Measurements from ENCODE around the gene LCORL.
A peak's percentile ranks its signal among the peaks of the same experiment; 100 is the strongest.

The LCORL gene

DNA sequence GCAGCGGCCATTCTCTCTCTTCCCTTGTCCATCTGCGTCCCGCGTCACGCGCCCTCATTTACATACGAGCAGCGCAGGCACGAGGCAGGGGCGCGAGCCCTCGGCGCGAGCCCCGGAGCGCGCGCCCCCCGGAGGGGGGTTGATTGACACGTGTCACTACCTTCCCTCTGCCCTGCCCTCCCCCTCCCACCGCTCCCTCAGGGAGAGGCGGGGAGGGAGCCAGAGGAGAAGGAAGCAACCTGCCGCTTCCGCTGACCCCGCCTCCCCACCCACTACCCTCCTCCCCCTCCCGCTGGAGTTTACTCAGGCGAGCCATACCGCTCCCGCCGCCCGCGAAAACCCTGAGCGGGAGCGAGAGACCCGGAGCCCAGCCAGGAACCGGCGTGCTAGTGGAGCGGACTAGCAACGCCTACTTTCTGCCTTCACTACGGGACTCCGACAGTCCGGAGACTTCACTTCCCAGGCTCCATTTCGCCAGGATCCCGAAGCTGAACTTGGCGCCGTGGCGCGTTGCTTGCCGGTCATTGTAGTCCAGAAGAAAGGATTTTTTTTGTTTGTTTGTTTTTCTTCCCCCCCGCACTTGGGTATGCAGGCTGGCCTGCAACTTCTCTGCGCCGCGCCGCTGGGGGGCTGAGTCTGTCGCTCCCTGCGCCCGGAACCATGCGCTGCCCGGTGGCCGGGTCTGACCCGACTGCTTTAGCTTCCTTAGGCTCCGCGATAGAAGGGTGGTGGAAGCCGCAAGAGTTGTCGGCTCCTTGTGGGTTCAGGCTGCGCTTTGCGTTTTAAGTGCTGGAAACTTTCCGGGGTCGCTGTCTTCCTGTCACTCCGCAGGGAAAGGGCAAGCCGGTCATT, at the start of gene LCORL:
Gene LCORL (minus strand): TSS at position 36 of the 852 bp plus-strand sequence. CDS start 4 bp downstream, at position 32.
- DNase-seq (ENCODE audit: low read depth): peak; percentile 97
- TF ChIP-seq, protein P1, sequence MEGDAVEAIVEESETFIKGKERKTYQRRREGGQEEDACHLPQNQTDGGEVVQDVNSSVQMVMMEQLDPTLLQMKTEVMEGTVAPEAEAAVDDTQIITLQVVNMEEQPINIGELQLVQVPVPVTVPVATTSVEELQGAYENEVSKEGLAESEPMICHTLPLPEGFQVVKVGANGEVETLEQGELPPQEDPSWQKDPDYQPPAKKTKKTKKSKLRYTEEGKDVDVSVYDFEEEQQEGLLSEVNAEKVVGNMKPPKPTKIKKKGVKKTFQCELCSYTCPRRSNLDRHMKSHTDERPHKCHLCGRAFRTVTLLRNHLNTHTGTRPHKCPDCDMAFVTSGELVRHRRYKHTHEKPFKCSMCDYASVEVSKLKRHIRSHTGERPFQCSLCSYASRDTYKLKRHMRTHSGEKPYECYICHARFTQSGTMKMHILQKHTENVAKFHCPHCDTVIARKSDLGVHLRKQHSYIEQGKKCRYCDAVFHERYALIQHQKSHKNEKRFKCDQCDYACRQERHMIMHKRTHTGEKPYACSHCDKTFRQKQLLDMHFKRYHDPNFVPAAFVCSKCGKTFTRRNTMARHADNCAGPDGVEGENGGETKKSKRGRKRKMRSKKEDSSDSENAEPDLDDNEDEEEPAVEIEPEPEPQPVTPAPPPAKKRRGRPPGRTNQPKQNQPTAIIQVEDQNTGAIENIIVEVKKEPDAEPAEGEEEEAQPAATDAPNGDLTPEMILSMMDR (IDR thresholded peaks at IDR 0.05; ENCODE audit: low read depth, low read length, missing control alignments): peak; percentile 38

DNA sequence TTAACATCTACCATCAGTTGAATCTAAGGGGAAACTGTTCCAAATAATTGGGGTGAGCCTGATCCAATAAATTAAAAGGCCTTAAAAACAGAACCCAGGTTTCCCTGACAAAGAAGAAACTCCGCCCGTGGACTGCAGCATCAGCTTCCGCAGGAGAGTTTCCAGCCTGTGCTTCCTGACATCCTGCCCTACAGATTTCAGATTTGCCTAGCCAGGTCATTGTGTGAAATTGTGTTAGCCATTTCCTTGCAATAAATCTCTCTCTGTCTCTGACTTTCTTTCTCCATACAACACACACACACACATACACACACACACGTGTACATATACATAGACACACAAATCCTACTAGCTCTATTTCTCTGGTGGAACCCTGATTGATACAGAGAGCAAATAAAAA, 48.3 kb upstream of the LCORL start:
- DNase-seq (ENCODE audit: low read depth): no peak
- TF ChIP-seq, protein P1 (IDR thresholded peaks at IDR 0.05; ENCODE audit: low read depth, low read length, missing control alignments): no peak
- no peak overlapping the region for H3K4me3 ChIP-seq (ENCODE audit: low read depth, low read length)

More for the DNA sequence above, at the start of gene LCORL:
- H3K4me3 ChIP-seq (ENCODE audit: low read depth, low read length): peak within 1 kb of the TSS; percentile 97

DNA sequence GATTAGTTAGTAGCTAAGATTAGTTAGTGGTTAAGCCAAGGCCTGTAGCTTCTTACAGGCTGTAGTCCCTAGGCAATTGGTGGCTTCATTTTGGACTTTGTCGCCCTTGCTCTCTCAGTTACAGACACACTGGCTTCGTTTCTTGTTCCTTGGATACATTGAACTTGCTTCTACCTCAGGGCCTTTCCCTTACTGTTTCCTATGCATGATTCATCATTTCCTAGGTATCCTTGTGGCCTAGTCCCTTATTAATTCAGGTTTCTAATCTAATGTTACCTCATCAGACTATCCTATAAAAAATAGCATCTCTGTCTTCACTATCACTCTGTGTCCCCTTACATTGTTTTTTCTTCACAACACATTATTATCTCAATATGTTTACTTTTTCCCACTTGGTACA, 45.5 kb upstream of the LCORL start:
- TF ChIP-seq, protein P1 (IDR thresholded peaks at IDR 0.05; ENCODE audit: low read depth, low read length, missing control alignments): no peak
- H3K4me3 ChIP-seq (ENCODE audit: low read depth, low read length): no peak overlapping the region
- no peak for DNase-seq (ENCODE audit: low read depth)

DNA sequence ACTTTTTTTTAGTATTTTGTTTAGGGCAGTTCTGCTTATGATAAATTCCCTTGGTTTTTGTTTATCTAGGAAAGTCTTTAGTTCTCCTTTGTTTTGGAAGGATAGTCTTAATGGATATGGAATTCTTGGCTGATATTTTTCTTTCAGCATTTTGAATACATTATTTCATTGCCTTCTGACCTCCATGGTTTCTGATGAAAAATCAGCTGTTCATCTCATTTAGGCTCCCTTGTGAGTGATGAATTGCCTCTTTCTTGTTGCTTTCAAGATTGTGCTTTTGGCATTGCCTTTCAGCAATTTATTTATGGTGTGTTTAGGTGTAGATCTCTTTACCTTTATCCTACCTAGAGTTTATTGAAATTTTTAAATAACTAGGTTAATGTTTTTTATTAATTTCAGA, 41.5 kb upstream of the LCORL start:
- H3K4me3 ChIP-seq (ENCODE audit: low read depth, low read length): no peak overlapping the region
- DNase-seq (ENCODE audit: low read depth): no peak
- TF ChIP-seq, protein P1 (IDR thresholded peaks at IDR 0.05; ENCODE audit: low read depth, low read length, missing control alignments): no peak

DNA sequence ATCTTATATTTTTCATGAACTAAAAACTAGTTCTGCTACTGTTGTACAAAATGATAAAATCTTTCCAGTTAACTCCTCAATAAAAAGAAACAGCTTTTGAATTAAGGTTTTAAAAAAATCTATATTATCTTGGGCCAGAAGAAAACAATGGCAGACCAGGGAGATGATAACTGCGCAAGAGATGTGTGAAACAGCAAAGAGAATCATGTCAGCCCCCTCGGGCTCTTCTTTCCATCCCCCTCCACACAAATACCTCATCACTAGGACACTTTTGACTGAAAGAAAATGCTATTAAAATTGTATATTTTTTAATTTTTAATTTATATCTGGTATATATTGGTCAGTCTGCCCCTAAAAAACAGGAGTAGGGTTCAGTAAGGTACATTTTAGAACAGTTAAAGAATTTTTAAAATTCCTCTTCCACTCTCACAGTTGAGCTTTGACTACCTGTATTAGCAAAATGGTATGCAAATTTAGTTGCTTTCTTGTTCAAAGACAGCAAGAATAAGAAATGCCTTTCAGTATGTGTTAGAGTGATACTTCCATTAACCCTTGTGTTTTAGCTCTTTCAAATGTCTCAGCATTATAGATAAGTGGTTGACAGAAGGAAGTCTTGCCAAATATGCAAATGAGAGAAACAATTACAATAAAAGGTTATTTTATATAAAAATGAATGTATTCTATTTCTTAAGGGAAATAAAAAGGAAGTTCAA, 36.4 kb upstream of the LCORL start:
- peak overlapping the region; percentile 19; the same call in 1 of the 2 replicates for H3K4me3 ChIP-seq (ENCODE audit: low read depth, low read length)
- DNase-seq (ENCODE audit: low read depth): peak; percentile 15
- TF ChIP-seq, protein P1 (IDR thresholded peaks at IDR 0.05; ENCODE audit: low read depth, low read length, missing control alignments): no peak

DNA sequence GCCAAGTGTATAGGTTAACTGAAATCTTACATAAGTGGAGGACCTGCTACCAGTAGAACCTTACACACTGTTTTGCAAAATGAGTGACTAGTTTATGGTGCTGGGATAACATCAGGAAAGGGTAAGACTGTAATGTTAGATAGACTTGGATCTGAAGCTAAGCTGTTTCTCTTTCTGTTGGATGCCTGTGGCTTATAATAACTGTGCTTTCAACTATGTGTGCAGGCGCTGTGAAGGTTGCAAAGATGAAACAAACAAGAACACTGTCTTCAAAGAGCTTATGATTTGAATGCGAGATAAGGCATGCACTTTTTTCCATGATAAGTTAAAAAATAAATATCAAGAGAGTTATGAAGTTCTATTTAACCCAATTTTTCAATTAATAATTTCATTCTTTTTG, 34.5 kb upstream of the LCORL start:
- no peak for DNase-seq (ENCODE audit: low read depth)

More for the DNA sequence above, 34.5 kb upstream of the LCORL start:
- TF ChIP-seq, protein P1 (IDR thresholded peaks at IDR 0.05; ENCODE audit: low read depth, low read length, missing control alignments): no peak
- H3K4me3 ChIP-seq (ENCODE audit: low read depth, low read length): no peak overlapping the region

Data from GM12864 (cell line).